ENCODE results near the gene SLC25A19. TPM values are rescaled to one million over a fixed set of nuclear protein-coding genes. Genes with fewer than 3 reads are reported as not detected.

The SLC25A19 gene
- total and polyA plus RNA-seq, 2 experiments from 2014 or later: 17.9 to 22.4 TPM

DNA sequence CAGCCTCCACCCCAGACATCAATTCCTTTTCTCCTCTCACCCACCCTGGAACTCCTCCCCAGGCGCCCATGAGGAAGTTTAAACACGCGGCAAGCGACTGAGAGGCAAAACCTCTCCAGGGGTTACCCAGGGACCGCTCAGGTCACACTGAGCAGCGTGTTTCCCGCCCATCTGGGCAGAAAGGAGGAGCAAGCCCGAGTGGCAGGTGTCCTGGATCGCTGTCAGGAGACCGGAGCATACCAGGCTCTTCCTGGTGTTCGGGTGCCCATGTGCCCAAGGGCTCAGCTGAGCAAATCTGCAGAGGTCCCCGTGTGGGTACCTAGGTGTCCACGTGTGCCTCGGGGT is 491 bp downstream of the SLC25A19 start (continued):
- TF ChIP-seq, protein P1, sequence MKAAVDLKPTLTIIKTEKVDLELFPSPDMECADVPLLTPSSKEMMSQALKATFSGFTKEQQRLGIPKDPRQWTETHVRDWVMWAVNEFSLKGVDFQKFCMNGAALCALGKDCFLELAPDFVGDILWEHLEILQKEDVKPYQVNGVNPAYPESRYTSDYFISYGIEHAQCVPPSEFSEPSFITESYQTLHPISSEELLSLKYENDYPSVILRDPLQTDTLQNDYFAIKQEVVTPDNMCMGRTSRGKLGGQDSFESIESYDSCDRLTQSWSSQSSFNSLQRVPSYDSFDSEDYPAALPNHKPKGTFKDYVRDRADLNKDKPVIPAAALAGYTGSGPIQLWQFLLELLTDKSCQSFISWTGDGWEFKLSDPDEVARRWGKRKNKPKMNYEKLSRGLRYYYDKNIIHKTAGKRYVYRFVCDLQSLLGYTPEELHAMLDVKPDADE (IDR thresholded peaks at IDR 0.05): no peak
- TF ChIP-seq CREB1 (CRISPR knock-in tag; IDR thresholded peaks at IDR 0.05; ENCODE audit: low read depth): no peak
- TF ChIP-seq ZNF331 (CRISPR knock-in tag; IDR thresholded peaks at IDR 0.05; ENCODE audit: low read depth): no peak

DNA sequence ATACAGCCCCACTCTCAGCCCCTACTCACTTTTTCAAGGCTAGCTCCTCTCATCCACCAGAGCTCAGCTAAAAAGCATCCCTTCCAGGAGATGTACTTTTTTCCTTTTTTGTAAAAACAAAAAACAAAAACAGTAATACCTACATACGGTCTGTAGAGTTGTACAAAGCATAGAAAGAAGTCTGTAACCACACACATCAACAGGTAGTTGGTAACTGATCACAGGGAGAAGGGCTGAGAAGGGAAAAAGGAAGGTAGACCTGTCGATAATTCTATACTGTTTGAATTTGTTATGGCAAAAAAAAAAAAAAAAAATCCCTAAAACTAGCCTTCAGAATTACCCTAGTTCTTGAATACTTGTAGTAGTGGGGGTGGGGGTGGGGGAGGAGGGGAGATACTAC is 874 bp downstream of the SLC25A19 start:
- no peak overlapping the region for H3K27ac Mint-ChIP-seq
- peak overlapping the region; percentile 97; the same call in 1 of the 2 replicates for H2AFZ ChIP-seq
- H3F3A ChIP-seq (replicated peaks; ENCODE audit: low read depth): peaks cover 7% of the 10 kb centered on the region; the same call in 1 of the 2 replicates
- H3K27me3 ChIP-seq (ENCODE audit: insufficient read depth): no peaks in the 10 kb centered on the region
- H3K36me3 Mint-ChIP-seq (ENCODE audit: low read depth): peaks cover 18% of the 10 kb centered on the region
- peak overlapping the region; percentile 89 for H3K4me2 ChIP-seq
- H3K4me1 Mint-ChIP-seq: peaks cover 4% of the 10 kb centered on the region
- no peaks in the 10 kb centered on the region; the same call in 1 of the 2 replicates for H3K36me3 ChIP-seq (ENCODE audit: insufficient read depth)
- H3K27me3 Mint-ChIP-seq (ENCODE audit: insufficient read depth, low read depth, poor library complexity): peaks cover 6% of the 10 kb centered on the region
- H3K4me1 ChIP-seq (ENCODE audit: insufficient read depth): peaks cover 5% of the 10 kb centered on the region
- DNase-seq (ENCODE audit: low spot score) (no peak), ATAC-seq (no peak)
- no peaks in the 10 kb centered on the region for H3K9me2 ChIP-seq (ENCODE audit: insufficient read depth)
- H3K4me3 Mint-ChIP-seq: peak overlapping the region; percentile 89
- no peaks in the 10 kb centered on the region for H4K20me1 ChIP-seq (replicated peaks; ENCODE audit: insufficient read depth)
- no peak overlapping the region for H3K27ac ChIP-seq (ENCODE audit: low read depth)
- H3K4me3 ChIP-seq: peak overlapping the region; percentile 88
- no peaks in the 10 kb centered on the region; the same call in 2 of the 3 replicates for H3K9me3 Mint-ChIP-seq
- H3K79me2 ChIP-seq (replicated peaks; ENCODE audit: insufficient read depth): peaks cover 6% of the 10 kb centered on the region
- TF ChIP-seq ZNF114 (CRISPR knock-in tag; IDR thresholded peaks at IDR 0.05): no peak
- TF ChIP-seq NANOG (IDR thresholded peaks at IDR 0.05; ENCODE audit: borderline replicate concordance): no peak
- no peak for TF ChIP-seq EZH2phosphoT487 (IDR thresholded peaks at IDR 0.05; ENCODE audit: unreplicated experiment)
- TF ChIP-seq EZH2 (IDR thresholded peaks at IDR 0.05; ENCODE audit: low read depth, unreplicated experiment): no peak
- TF ChIP-seq, protein P2, sequence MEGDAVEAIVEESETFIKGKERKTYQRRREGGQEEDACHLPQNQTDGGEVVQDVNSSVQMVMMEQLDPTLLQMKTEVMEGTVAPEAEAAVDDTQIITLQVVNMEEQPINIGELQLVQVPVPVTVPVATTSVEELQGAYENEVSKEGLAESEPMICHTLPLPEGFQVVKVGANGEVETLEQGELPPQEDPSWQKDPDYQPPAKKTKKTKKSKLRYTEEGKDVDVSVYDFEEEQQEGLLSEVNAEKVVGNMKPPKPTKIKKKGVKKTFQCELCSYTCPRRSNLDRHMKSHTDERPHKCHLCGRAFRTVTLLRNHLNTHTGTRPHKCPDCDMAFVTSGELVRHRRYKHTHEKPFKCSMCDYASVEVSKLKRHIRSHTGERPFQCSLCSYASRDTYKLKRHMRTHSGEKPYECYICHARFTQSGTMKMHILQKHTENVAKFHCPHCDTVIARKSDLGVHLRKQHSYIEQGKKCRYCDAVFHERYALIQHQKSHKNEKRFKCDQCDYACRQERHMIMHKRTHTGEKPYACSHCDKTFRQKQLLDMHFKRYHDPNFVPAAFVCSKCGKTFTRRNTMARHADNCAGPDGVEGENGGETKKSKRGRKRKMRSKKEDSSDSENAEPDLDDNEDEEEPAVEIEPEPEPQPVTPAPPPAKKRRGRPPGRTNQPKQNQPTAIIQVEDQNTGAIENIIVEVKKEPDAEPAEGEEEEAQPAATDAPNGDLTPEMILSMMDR (conservative IDR thresholded peaks at IDR 0.05; ENCODE audit: low read depth in 2 of 2): no peak
- no peak for TF ChIP-seq ZNF462 (CRISPR knock-in tag; IDR thresholded peaks at IDR 0.05)
- TF ChIP-seq, protein P1 (IDR thresholded peaks at IDR 0.05): no peak
- no peak for TF ChIP-seq REST (IDR thresholded peaks at IDR 0.05; ENCODE audit: unreplicated experiment)
- no peak for TF ChIP-seq CREB1 (CRISPR knock-in tag; IDR thresholded peaks at IDR 0.05; ENCODE audit: low read depth)
- TF ChIP-seq JUNB (IDR thresholded peaks at IDR 0.05; ENCODE audit: unreplicated experiment): no peak
- TF ChIP-seq ZNF331 (CRISPR knock-in tag; IDR thresholded peaks at IDR 0.05; ENCODE audit: low read depth): no peak

Measured in GM23338 (cell line).